NCI-H2171 treated with DMSO at 0.1 percent for 48 hours (cell line): ENCODE results near the gene PIK3AP1.
A peak's percentile ranks its signal among the peaks of the same experiment; 100 is the strongest.

Experiments used
- DNase-seq: peaks from one replicate; lab custom pipeline; 2025; lab: John Stamatoyannopoulos, UW

The PIK3AP1 gene

GRCh38 chr10:96641396-96642295 lies 78.7 kb downstream of the PIK3AP1 start:
- no peak for DNase-seq

GRCh38 chr10:96639899-96640298 lies 80.4 kb downstream of the PIK3AP1 start:
- no peak for DNase-seq

- no peak for DNase-seq
Observed at GRCh38 chr10:96638696-96639095, 81.6 kb downstream of the PIK3AP1 start.

- DNase-seq, result no peak
Observed at GRCh38 chr10:96638120-96638519, 82.2 kb downstream of the PIK3AP1 start.

GRCh38 chr10:96637709-96638108 lies 82.6 kb downstream of the PIK3AP1 start:
- no peak for DNase-seq

GRCh38 chr10:96636551-96636950 lies 83.8 kb downstream of the PIK3AP1 start:
- DNase-seq, result peak; percentile 0

GRCh38 chr10:96632974-96633710 lies 87.2 kb downstream of the PIK3AP1 start:
- peak; percentile 17 for DNase-seq

- DNase-seq, result no peak
Observed at GRCh38 chr10:96627292-96627691, 93.0 kb downstream of the PIK3AP1 start.

- no peak for DNase-seq
Observed at GRCh38 chr10:96626795-96627194, 93.5 kb downstream of the PIK3AP1 start.

GRCh38 chr10:96625173-96625572 lies 95.1 kb downstream of the PIK3AP1 start:
- no peak for DNase-seq

- no peak for DNase-seq
Observed at GRCh38 chr10:96622013-96622787, 98.1 kb downstream of the PIK3AP1 start.

- DNase-seq, result no peak
Observed at GRCh38 chr10:96619796-96620773, 100.2 kb downstream of the PIK3AP1 start.

- DNase-seq, result peak; percentile 6
Observed at GRCh38 chr10:96619120-96619519, 101.2 kb downstream of the PIK3AP1 start.

- DNase-seq, result peak; percentile 57
Observed at GRCh38 chr10:96618653-96619052, 101.7 kb downstream of the PIK3AP1 start.

GRCh38 chr10:96616961-96617360 lies 103.4 kb downstream of the PIK3AP1 start:
- DNase-seq, result no peak

GRCh38 chr10:96614515-96614914 lies 105.8 kb downstream of the PIK3AP1 start:
- DNase-seq, result peak; percentile 67

- DNase-seq, result no peak
Observed at GRCh38 chr10:96613576-96613975, 106.7 kb downstream of the PIK3AP1 start.

GRCh38 chr10:96612055-96612830 lies 108.1 kb downstream of the PIK3AP1 start:
- DNase-seq, result no peak

- DNase-seq, result no peak
Observed at GRCh38 chr10:96610817-96611216, 109.5 kb downstream of the PIK3AP1 start.

- DNase-seq, result no peak
Observed at GRCh38 chr10:96609510-96609909, 110.8 kb downstream of the PIK3AP1 start.
